Cardiac muscle cell (in vitro differentiated cells and primary cell): Measurements from ENCODE around the gene CHI3L1. TPM values are rescaled to one million over a fixed set of nuclear protein-coding genes. Genes with fewer than 3 reads are reported as not detected.

Experiments
- DNase-seq, 2 donors: peaks; one replicate each; pipeline versions ENCODE4 v3.0.0 to v3.0.0-alpha.2; 2010 to 2017; ENCODE audit warnings: low read depth in 1 of 2, low spot score in 1 of 2
- H3K27ac ChIP-seq: fragments of 200-600 bp; sonication (generic); 2 replicates; pipeline ENCODE4 v1.5.1; 2016
- H3K27me3 ChIP-seq: fragments of 200-600 bp; sonication (generic); 2 replicates; pipeline ENCODE4 v1.6.0; 2016; ENCODE audit warnings: control low read depth
- H3K36me3 ChIP-seq: fragments of 200-600 bp; sonication (generic); 2 replicates; pipeline ENCODE4 v1.5.1; 2016; ENCODE audit warnings: control low read depth
- H3K4me1 ChIP-seq: fragments of 200-600 bp; sonication (generic); 2 replicates; pipeline ENCODE4 v1.8.1; 2017; ENCODE audit warnings: low read depth, mild to moderate bottlenecking, mixed run types
- H3K4me3 ChIP-seq: fragments of 200-600 bp; sonication (generic); 2 replicates; pipeline ENCODE4 v1.5.1; 2016; ENCODE audit warnings: mild to moderate bottlenecking
- H3K9me3 ChIP-seq: fragments of 200-600 bp; sonication (generic); 2 replicates; pipeline ENCODE4 v1.5.1; 2017; ENCODE audit warnings: low read depth, mild to moderate bottlenecking, control low read depth
- CTCF ChIP-seq: IDR thresholded peaks from 2 replicates; pipeline ENCODE4 v1.5.1; 2012; ENCODE audit warnings: low read depth, mild to moderate bottlenecking, low read length
- polyA plus RNA-seq: library from polyadenylated mRNA; unstranded; fragments of >200 nt; fragmentation: Nextera tagmentation; extraction: Ambion mirVana; gene quantifications from 2 replicates; pipeline ENCODE4 v1.2.1, GENCODE V29; 2016
- total RNA-seq: library from RNA; depleted of rRNA; stranded (reverse); fragments of >200 nt; gene quantifications from 2 replicates; pipeline ENCODE4 v1.2.3, GENCODE V29; 2016

Gene CHI3L1
- total and polyA plus RNA-seq, 2 experiments from 2014 or later, result 1.4 TPM; not detected in 1

GRCh38 chr1:203167913-203168200 is 18.6 kb downstream of the CHI3L1 start:
- Histone ChIP-seq H3K36me3 (no peaks in the 10 kb centered on the region), H3K9me3 (no peaks in the 10 kb centered on the region), H3K4me3 (no peak overlapping the region), H3K4me1 (no peaks in the 10 kb centered on the region), H3K27ac (no peak overlapping the region), H3K27me3 (no peaks in the 10 kb centered on the region)
- TF ChIP-seq CTCF, result no peak
- no peak for DNase-seq

GRCh38 chr1:203167026-203167912 is 19.2 kb downstream of the CHI3L1 start:
- TF ChIP-seq CTCF, result no peak
- Histone ChIP-seq H3K9me3 (no peaks in the 10 kb centered on the region), H3K27me3 (no peaks in the 10 kb centered on the region)

GRCh38 chr1:203166192-203166940 is 20.1 kb downstream of the CHI3L1 start:
- Histone ChIP-seq H3K4me1 (no peaks in the 10 kb centered on the region), H3K4me3 (no peak overlapping the region), H3K36me3 (no peaks in the 10 kb centered on the region), H3K27ac (no peak overlapping the region), H3K9me3 (no peaks in the 10 kb centered on the region), H3K27me3 (no peaks in the 10 kb centered on the region)
- DNase-seq, result peak in 1 of 2 donors; percentile 31
- peak; percentile 21 for TF ChIP-seq CTCF

More at GRCh38 chr1:203167026-203167912, 19.2 kb downstream of the CHI3L1 start:
- Histone ChIP-seq H3K4me1 (no peaks in the 10 kb centered on the region), H3K4me3 (no peak overlapping the region), H3K36me3 (no peaks in the 10 kb centered on the region), H3K27ac (no peak overlapping the region)
- no peak for DNase-seq

GRCh38 chr1:203165800-203166161 is 20.7 kb downstream of the CHI3L1 start:
- TF ChIP-seq CTCF, result no peak
- no peak overlapping the region for H3K4me3 ChIP-seq
- H3K9me3 ChIP-seq, result no peaks in the 10 kb centered on the region
- no peaks in the 10 kb centered on the region for H3K27me3 ChIP-seq
- DNase-seq, result no peak
- no peaks in the 10 kb centered on the region for H3K36me3 ChIP-seq
- no peaks in the 10 kb centered on the region for H3K4me1 ChIP-seq
- no peak overlapping the region for H3K27ac ChIP-seq

- Histone ChIP-seq H3K4me3 (no peak overlapping the region), H3K9me3 (no peaks in the 10 kb centered on the region), H3K4me1 (no peaks in the 10 kb centered on the region), H3K27ac (no peak overlapping the region), H3K27me3 (no peaks in the 10 kb centered on the region), H3K36me3 (no peaks in the 10 kb centered on the region)
- no peak for TF ChIP-seq CTCF
- DNase-seq, result no peak
Observed at GRCh38 chr1:203165101-203165799, 21.3 kb downstream of the CHI3L1 start.
